NCI-H187 (cell line): Measurements from ENCODE around the gene WNT7A.

Experiments used
- DNase-seq, 2 experiments: peaks; one replicate each; lab custom pipeline; 2025; lab: John Stamatoyannopoulos, UW

Gene WNT7A

DNA sequence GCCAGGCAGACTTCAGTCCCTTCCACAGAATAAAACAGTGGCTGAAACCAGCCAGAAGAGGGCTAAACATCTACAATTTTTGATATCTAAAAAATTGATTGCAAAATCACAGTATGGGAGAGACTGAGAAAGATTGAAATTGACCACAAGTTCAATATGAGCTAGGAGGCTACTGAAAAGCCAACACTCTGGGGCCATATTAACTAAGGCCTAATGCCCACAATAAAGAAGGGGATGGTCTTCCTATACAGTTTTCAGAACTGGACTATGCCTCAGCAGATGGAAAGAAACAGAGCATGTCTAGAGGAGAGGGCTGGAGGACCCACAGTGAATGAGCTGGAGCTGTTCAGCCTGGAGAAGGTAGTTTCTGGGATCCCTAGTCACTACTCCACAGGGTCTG lies 53.2 kb downstream of the WNT7A start:
- DNase-seq, result no peak

DNA sequence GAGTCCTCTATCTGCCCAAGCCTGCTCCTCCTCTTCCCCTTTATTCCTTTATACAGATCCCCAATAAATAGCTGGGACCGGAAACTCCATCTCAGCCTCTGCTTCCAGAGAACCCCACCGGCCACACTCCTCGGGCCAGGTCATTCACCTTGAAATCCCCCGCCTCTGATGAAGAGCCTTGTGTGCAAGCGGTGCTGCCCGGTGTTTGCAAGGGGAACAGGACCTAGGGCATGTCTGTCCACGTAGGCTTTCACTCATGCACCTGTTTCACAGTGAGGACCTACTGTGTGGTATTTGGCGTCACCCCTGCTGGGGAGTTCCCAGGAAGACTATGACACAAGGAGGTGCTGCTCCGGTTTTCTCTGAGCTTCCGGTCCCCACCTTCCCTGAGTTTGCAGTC lies 54.0 kb downstream of the WNT7A start:
- DNase-seq, result no peak

DNA sequence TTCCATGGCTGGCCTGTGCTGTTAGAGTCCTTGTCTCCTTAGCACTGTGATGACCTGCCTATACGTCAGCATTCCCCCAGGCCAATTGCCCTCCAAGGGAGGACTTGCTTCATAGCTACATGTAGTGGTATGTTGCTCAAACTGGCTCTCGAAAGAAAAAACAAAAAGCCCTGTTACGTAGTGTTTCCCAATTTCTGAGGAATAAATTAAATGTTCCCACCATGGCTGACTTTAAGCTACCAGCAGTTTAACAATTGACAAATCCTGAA lies 54.6 kb downstream of the WNT7A start:
- DNase-seq, result no peak

DNA sequence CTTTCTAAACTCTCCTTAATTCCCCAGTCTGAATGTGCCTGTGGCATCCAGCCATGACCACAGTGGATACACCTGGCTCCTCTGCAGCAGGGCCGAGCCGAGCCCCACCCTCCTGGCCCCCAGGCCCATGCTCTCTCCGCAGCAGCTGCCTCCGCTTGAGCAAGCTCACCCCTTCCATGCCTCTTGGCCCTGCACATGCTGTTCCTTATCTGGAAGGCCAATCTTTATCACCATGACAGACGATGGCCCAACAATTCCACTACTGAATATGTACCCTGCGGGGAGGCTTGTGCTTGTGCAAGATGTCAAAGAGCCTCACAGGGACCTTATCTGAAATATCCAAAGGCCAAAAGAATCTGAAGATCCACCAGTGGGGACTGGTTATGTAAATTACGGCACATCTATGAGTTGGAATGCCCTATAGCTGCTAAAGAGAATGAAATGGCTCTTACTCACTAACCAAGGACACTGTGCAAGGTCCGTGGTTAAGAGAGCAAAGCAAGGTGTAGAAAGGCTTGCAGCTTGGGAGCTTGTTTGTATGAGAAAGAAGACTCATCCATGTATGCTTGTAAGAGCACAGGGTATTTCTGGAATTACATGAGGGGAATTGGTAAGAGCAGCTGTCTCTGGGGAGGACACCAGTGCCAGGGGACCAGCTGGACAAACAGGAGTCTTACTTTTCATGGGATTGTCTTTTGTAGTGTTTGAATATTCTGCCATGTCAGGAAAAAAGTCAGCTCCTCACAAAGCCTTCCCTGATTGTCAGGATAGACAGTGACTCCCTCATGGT lies 55.2 kb downstream of the WNT7A start:
- DNase-seq, result no peak

DNA sequence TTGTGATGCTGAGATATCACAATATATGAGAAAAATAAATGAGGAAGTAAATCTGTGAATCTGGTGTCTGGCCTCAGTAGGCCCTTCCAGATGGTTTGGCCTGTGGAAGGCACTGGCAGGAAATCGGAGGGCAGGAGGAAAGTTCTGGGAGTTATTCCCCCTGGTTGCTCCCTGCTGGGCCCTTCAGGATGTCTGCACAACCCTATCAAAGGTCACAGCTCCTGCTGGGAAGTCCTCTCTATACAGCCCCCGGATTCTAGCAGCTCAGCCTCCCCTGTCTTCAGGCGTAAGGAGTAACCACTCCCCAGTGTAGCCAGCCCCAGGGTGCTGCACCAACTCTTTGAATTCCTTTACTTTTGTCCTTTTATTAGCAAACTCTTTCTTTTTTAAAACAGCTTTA lies 56.2 kb downstream of the WNT7A start:
- no peak for DNase-seq

DNA sequence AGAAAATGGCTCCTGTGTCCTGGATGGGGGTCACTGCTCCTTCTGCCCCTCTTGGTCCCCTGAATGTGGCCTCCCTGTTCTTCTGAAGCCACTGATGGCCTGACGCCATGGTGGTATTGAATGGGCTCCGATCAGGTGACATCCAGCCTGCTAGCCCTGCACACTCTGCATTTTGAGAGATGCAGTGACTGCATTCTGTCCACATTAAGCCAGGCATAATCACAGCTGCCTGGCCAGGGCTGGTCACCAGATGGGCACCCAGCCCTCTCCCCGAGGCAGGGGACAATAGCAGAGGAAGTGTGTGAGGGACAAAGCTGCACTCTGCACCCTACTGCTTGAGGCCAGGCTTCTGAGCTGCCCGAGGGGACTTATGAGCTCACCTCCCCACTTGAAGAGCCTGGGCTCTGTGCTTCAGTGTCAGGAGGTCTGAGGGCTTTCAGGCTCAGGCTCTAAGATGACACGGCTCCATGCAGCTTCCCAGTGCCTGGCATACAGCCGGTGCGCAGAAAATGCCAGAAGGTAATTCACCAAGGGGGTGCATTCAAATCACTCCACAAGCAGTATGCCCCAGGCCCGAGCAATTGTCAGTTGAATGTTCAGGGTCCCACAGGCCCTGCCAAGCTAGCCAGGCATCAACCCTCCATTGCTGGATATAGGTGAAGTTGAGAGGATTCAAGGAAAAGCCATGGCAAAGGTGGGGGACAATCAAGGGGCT lies 56.8 kb downstream of the WNT7A start:
- no peak for DNase-seq

DNA sequence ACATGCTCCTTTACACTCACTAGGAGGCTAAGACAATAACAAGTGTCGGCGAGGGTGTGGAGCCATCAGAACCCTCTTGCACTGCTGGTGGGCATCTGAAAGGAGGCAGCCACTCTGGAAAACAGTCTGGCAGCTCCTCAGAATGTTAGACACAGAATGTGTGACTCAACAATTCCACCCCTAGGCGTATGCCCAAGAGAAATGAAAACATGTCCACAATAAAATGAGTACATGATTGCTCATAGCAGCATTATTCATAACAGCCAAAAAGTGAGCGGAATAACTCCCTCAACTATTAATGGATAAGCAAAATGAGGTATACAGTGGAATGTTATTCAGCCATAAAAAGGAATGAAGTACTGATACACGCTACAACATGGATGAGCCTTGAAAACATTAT lies 57.8 kb downstream of the WNT7A start:
- DNase-seq, result no peak

DNA sequence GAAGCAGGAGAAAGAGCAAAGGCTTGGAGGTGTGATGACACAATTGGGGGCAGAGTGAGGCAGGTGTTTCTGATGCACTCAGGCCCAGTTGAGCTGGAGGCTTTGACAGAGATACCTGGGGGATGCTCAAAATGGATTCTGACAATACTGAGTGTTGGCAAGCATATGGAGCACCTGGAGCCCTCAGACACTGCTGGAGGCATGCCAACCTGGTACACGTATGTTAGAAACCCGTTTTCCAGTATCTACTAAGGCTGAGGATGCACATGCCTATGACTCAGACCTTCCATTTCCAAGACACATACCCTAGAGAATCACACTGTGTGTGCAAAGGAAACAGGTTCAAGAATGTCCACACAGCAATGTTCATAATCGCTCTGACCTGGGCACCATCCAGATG lies 58.7 kb downstream of the WNT7A start:
- no peak for DNase-seq

DNA sequence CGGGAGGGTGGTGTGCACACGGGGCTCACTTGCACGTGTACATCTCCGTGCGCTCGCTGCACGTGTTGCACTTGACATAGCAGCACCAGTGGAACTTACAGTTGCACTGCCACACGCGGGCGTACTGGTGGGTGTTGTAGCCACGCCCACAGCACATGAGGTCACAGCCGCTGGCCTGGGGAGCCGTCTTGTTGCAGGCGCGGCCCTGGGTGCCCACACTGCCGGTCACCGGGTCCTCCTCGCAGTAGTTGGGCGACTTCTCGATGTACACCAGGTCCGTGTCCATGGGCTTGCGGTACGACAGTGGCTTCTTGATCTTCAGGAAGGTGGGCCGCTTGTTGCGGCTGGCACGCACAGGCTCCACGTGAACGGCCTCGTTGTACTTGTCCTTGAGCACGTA lies 61.0 kb downstream of the WNT7A start:
- no peak for DNase-seq

DNA sequence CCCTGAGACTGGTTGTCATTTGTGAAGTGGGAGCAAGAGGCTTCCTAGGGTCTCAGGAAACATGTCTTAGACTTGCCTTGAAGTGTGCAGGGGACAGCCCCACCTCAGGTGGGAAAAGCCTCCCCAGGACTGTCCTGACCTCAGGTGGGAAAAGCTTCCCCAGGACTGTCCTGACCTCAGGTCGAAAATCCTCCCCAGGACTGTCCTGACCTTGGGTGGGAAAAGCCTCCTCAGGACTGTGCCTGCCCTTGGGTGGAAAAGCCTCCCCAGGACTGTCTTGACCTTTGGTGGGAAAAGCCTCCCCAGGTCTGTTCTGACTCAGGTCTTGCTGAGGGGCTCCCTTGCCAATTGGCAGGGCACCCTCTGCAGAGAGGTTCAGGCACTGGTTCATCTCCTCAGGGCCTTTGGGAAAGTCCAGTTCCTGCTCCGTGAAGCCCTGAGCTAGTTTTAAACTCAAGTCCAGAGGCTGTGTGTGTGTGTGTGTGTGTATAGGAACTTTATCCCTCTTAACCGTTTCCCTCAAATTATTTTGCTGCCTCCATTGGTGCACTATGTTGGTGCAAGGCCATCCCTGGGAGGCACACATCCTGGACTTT lies 64.7 kb downstream of the WNT7A start:
- DNase-seq, result no peak

DNA sequence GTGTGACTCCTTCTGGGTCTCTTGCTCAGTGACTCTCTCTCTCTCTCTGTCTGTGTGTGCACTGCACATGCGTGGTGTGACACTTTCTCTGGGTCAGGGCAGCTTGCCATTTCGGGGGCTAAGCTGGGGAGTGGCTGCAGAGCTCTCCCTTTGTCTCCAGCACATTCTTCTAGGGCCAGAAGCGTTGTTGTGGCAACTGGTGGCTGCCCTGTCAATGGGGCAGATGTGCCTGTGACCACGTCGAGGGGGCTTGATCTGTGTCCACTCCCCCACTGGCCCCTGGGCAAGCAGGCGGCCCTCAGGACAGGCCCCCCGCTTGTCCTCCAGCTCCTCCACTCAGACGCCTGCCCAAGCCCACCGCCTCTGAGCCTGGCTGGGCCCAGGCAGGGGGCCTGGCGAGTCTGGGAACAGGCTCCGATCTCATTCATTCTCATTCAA lies 67.8 kb downstream of the WNT7A start:
- no peak for DNase-seq

DNA sequence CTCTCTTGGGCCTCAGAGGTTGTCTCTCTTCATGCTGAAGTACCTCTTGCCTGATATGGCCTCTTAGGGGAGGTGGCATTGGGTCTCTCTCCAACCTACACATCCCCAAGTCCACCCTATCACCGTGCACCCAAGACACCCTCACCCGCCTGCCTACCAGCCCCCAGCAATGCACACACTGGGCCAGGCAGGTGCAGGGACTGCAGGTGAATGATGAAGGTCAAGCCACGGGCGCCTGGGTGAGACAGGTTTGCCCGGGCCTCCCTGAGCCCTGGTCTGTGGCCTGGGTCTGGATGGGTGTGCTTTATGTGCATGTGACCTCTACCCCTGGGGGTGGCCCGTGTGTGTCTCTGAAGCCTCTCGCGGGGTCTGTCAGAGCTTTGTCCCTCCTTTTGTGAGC lies 68.3 kb downstream of the WNT7A start:
- no peak for DNase-seq

DNA sequence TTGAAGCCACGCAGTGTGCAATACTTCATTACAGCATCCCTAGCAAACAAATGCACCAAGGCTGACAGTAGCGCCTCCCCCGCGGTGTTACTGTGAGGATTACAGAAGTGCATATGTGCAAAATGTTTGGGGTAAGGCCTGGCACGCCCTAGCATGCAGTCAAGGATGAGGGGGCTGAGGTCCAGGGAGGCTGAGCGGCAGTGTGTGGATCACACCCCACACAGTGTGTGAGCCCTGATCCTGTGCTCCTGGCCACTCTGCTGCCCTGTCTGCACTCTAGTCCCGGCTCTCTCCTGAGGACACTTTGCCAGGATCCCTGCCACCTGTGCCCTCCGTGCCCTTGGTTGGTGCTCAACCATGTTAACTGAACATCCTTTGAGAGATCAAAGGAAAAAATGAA lies 71.3 kb downstream of the WNT7A start:
- DNase-seq, result no peak

DNA sequence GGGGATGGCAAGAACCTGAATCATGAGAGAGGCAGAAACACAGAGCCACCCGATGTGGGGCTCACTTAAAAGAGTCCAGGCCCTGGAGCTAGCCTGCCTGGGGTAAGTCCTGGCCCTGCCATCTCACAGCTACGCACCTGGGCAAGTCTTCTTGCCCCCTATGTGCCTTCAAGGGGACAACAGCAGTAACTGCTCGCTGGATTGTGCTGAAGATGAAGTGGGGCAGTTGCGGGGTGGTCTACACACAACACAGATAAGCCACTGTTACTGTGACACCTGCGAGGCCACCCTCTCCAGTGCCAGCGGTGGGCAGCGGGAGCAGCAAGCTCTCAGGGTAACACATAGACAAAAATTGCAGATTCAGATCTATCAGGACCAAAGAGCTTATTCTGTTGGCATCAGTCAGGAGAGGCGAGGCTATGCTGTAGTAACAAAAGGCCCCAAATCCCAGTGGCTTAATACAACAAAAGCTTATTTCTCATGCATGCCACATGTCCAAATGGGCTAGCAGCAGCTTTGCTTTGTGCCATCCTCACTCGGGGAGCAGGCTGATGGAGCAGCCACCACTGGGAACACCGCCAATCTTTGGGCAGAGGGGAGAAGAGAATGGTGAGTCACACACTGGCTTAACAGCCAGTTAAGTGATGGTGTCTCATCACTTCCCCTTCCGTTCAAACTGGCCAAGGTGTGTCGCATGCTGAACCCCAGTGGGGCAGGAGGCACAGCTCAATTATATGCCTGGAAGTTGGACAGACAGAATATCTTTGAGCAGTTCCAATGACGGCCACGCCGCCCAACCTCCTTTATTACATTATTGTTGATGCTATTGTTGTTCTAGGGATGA lies 78.3 kb downstream of the WNT7A start:
- DNase-seq, result no peak

DNA sequence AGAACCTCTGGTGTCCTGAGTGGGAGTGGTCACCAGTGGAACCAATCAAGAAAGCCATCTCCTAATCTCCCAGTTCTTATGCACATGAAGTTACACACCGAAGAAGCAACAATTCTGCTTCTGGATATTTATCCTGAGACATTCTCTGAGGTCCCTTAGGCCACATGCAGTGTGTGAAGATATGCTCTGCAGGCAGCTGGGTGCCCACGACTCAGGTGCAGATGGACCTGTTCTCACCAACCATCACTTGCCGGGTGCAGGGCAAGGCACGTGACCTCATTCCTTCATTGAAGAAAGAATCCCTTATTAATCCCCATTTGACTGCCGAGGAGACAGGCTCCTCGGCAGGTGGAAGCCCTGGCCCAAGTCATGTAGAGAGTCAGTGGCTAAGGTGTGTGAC lies 79.8 kb downstream of the WNT7A start:
- no peak for DNase-seq

DNA sequence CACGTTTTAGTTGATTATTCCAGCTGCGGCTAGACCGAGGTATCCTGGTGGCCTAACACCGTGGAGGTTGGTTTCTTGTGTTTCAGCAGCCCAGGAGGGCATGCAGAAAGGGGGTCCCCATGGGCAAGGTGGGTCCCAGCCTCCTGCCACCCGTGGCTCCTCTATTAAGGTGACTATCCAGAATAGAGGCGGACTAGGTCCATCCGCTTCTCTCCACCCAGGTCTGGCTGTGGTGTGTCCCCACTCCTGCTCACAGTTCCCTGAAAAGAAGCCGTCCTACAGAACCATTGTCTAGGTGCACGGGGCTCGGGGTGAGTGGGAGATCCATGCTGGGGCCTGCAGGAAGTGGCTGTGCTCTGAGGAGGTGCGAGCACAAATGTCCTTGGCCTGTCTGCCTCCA lies 81.5 kb downstream of the WNT7A start:
- DNase-seq, result no peak

DNA sequence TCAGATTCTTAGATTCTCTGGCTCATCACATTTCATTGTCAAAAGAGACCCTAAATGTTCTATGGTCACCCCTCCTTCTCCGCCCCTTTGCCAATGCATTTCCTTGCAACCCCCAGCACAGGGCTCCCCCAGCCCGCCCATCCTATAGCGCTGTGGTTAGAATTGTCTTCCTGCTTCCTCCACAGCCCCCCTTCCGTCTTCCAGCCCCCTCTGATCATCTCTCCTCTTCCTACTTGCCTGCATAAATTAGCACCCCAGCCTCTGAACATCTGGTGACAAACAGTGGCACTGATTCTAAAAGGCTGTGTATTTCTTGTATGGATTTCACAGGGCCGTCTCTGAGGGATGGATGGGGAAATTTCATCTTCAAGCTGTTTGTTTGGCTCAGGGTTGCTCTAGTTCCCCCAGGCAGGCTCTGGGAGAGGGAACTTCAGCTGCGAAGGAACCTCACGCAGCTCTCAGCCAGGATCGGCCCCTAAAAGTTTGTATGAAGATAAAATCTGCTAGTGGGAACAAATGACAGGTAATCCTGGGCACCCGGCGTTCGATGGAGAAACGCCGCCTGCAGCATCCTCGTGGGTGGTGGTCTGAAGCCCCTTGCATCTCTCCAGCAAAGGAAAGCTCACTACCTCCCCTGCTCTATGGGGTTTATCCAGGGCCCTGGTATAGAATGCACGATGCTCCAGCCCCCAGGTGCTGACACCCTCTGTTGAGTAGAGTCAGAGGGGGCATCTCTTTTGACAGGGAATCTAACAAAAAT lies 83.0 kb downstream of the WNT7A start:
- no peak for DNase-seq

DNA sequence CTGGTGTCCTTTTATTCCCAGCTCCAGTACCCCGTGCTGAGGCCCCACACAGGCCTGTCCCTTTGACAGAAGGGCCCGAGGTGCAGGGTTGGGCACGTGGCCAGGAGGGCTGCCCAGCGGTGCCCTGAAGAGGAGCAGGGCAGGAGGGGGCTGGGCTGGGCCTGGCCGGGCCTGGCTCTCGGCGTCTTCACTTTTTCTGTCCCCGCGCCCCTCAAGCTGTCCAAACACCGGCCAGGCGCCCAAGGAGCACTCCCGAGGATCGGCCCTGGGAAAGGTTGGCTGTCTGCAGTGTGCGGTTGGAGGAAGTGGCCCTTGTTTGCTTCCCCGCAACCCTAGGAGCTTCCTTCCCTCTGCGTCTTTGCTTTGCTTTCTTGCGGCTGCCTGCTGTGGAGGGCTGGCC lies 84.1 kb downstream of the WNT7A start:
- DNase-seq, result no peak

DNA sequence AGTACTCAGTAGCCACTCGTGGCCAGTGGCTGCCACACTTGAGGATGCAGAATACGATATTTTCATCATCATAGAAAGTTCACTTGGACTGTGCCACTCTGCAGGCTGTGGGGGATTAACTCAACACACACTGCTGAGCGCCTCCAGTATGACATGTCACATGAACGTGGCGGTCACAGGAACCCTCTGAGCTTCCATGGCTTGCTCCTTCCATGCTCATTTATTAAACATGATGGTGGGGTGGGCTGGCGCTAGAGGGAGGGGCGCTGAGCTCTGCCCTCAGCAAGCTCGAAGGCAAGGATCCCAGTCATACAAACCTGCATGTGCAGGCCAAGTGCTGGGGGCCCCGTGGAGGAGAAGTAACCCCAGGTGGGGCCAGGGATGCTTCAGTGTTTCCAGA lies 85.5 kb downstream of the WNT7A start:
- DNase-seq, result no peak

DNA sequence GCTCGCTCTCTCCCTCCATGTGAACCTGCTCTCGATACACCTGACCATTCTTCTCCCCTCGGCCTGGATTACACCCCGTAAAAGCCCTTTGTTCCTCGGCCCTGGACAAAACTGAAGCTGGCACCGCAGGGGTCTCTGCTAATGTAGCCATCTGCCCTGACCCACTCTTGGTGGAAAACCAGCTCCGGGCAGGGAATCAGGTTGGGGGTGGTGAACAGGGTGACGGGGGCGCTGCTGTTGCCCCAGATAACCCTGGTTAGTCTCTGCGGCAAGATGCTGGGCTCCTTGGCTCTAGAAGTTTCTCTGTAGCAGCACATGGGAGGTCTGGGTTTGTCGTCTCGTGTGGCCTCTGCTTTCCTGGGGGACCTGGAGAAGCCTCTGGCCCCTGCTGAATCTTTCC lies 86.4 kb downstream of the WNT7A start:
- DNase-seq, result no peak

DNA sequence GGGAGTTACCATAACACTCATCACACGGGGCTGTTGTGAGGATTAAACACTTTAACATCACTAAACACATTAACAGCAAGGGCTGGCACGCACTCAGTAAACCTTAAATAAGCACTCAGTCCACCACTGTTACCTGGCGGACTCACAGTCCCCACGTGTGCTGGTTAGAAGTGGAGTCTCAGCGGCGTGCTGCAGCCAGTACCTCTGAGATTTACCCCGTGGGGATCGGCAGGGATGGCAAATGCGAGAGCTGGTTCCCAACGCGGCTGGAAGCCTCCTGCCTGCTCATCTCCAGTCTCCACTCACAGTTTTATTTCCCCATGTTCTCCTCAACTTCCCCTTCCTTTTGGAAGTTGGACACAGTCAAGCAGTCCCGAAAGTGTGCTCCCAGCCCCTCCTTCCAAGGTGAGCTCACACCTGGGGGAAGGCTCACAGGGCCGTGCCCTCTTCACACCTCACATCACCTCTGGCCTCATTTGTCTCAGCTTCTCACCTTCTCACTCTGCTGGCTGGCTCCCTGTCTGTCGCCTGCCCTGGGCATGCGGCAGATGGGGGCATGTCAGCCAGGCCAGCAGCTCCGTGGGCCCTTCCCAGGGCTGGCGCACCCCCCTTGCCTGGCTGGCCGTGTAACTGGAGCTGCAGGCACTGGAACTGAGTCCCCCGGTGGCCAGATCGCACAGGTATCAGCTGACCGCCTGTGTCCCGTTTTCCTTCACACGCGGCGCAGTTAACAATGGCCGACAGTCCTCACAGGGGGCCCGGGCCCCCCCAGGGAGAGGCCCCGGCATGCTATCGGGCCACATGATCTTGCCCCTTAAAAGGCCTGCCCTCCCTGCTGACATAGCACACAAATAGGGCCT lies 87.1 kb downstream of the WNT7A start:
- no peak for DNase-seq
